HepG2 (cell line): ENCODE results near the gene FIBP. TPM values are rescaled to one million over a fixed set of nuclear protein-coding genes. Genes with fewer than 3 reads are reported as not detected.

Source experiments
- ATAC-seq: fragments of 200-7000 bp; cut with Tn5 transposase; 3 replicates; pipeline ENCODE4 v1.9.1; 2020; ENCODE audit warnings: mild to moderate bottlenecking, moderate library complexity
- BruUV-seq: library from RNA; stranded (reverse); fragments of 400-500 nt; replicated peaks from 2 replicates; lab custom pipeline; 2021; lab: Mats Ljungman, UMichigan
- CTCF ChIA-PET: fragments of 300-600 bp; formaldehyde crosslinking; extraction: SDS; loops from one replicate; lab custom pipeline; 2021; ENCODE audit warnings: low total read pairs, inconsistent platforms, low intra/inter-chr PET ratio; lab: Yijun Ruan, JAX
- POLR2A ChIA-PET: fragments of 350-600 bp; sonication (Branson Sonifier 250); formaldehyde crosslinking; loops from one replicate; lab custom pipeline; 2020; ENCODE audit warnings: antibody characterized with exemption, inconsistent platforms; lab: Yijun Ruan, JAX
- DNase-seq: peaks from one replicate; pipeline ENCODE4 v3.0.0-alpha.2; 2015; ENCODE audit warnings: low spot score
- FAIRE-seq: peaks from 3 replicates; lab custom pipeline; 2011; peaks lifted over from hg19 to GRCh38; lab: Jason Lieb, UNC
- H2AFZ ChIP-seq: one replicate; pipeline ENCODE4 v1.6.1; 2011; ENCODE audit warnings: low read length, inconsistent platforms
- H3K27ac ChIP-seq: fragments of 300-600 bp; 3 replicates; pipeline ENCODE4 v1.8.0; 2011; ENCODE audit warnings: mixed run types, mild to moderate bottlenecking, mixed read lengths, low read length, inconsistent platforms; ENCODE audit not compliant: insufficient read depth; ENCODE audit errors: extremely low read length
- H3K27me3 ChIP-seq, 2 experiments: fragments of 200-600 bp in 1 of 2; 2 replicates in 1 of 2; 3 replicates in 1 of 2; pipeline versions ENCODE4 v1.6.0 to v1.8.0; 2011; ENCODE audit warnings: low read length in 2 of 2, mild to moderate bottlenecking in 2 of 2, moderate library complexity in 2 of 2, inconsistent platforms in 1 of 2; ENCODE audit not compliant: insufficient read depth in 2 of 2, control insufficient read depth in 1 of 2
- H3K36me3 ChIP-seq, 2 experiments: fragments of 200-600 bp in 1 of 2; replicated peaks in 1 of 2; 2 replicates in 1 of 2; 3 replicates in 1 of 2; pipeline versions ENCODE4 v1.5.1 to v1.8.0; 2011; ENCODE audit warnings: low read length in 2 of 2, inconsistent platforms in 1 of 2; ENCODE audit not compliant: insufficient read depth in 2 of 2, control insufficient read depth in 1 of 2
- H3K4me1 ChIP-seq: 2 replicates; pipeline ENCODE4 v1.5.1; 2012; ENCODE audit warnings: low read length, inconsistent platforms; ENCODE audit not compliant: insufficient read depth
- H3K4me2 ChIP-seq: 2 replicates; pipeline ENCODE4 v1.6.0; 2011; ENCODE audit warnings: low read depth, low read length, inconsistent platforms
- H3K4me3 ChIP-seq, 3 experiments: fragments of 200-600 bp in 1 of 3; sonication (generic), shearing (Covaris generic) in 1 of 3; replicated peaks in 1 of 3; 2 replicates each; pipeline ENCODE4 v1.5.1; 2011 to 2016; ENCODE audit warnings: low read length in 3 of 3, inconsistent platforms in 2 of 3, low read depth in 2 of 3, mild to moderate bottlenecking in 2 of 3, control low read depth in 1 of 3, mixed read lengths in 1 of 3; ENCODE audit not compliant: insufficient read depth in 1 of 3
- H3K79me2 ChIP-seq: one replicate; pipeline ENCODE4 v1.6.1; 2011; ENCODE audit warnings: low read length, inconsistent platforms; ENCODE audit not compliant: insufficient read depth
- H3K9ac ChIP-seq: 2 replicates; pipeline ENCODE4 v1.6.0; 2011; ENCODE audit warnings: mild to moderate bottlenecking, low read depth, low read length, inconsistent platforms; ENCODE audit not compliant: insufficient read depth
- H3K9me3 ChIP-seq: 2 replicates; pipeline ENCODE4 v1.5.1; 2012; ENCODE audit warnings: mild to moderate bottlenecking, low read length
- H4K20me1 ChIP-seq: 2 replicates; pipeline ENCODE4 v1.6.0; 2011; ENCODE audit warnings: inconsistent platforms, mild to moderate bottlenecking, low read length, moderate library complexity; ENCODE audit not compliant: insufficient read depth
- AGO2 ChIP-seq: fragments of 200-400 bp; formaldehyde crosslinking; optimal IDR thresholded peaks from 2 replicates; pipeline ENCODE3; 2017; ENCODE audit warnings: mild to moderate bottlenecking, low read depth, low read length, moderate library complexity
- ARNT ChIP-seq: fragments of 450-650 bp; IDR thresholded peaks from 2 replicates; pipeline ENCODE4 v1.6.1; 2017
- CENPBD1 ChIP-seq: sonication (generic); formaldehyde crosslinking; IDR thresholded peaks from 2 replicates; pipeline ENCODE4 v1.8.0; 2022; ENCODE audit warnings: missing genetic modification reagents, low read depth, mild to moderate bottlenecking, borderline replicate concordance
- FOXK1 ChIP-seq: sonication (generic); formaldehyde crosslinking; IDR thresholded peaks from 2 replicates; pipeline ENCODE4 v1.4.0; 2020; ENCODE audit warnings: low read depth, missing genetic modification reagents, borderline replicate concordance
- MXD3 ChIP-seq: IDR thresholded peaks from 2 replicates; pipeline ENCODE4 v1.6.1; 2016; ENCODE audit warnings: mild to moderate bottlenecking, missing biosample characterization, missing genetic modification reagents
- RBM39 ChIP-seq: fragments of 200-400 bp; formaldehyde crosslinking; IDR thresholded peaks from one replicate; pipeline ENCODE4 v1.6.1; 2018; ENCODE audit warnings: antibody characterized with exemption, mild to moderate bottlenecking, low read depth, low read length; ENCODE audit not compliant: poor library complexity, severe bottlenecking
- SP140L ChIP-seq: sonication (generic); formaldehyde crosslinking; IDR thresholded peaks from 2 replicates; pipeline ENCODE4 v1.4.0; 2020; ENCODE audit warnings: missing genetic modification reagents, borderline replicate concordance
- ZFP1 ChIP-seq: IDR thresholded peaks from 2 replicates; pipeline ENCODE4 v1.6.1; 2016
- ZNF136 ChIP-seq: sonication (generic); formaldehyde crosslinking; IDR thresholded peaks from 2 replicates; pipeline ENCODE4 v1.8.1; 2022; ENCODE audit warnings: low read depth, mild to moderate bottlenecking, moderate library complexity, missing genetic modification reagents
- WGBS: methylation state at CpG from one replicate; pipeline ENCODE4 v1.1.6; 2017; ENCODE audit warnings: low lambda C conversion rate; 5-methylcytosine and 5-hydroxymethylcytosine counted together
- in situ Hi-C: cut with HindIII; loops from 2 replicates; pipeline ENCODE4 v1.10.0; 2017; ENCODE audit warnings: low pct_unique_long_range_greater_than_20kb; ENCODE audit not compliant: extremely low pct_ligation_motif_present
- intact Hi-C: fragments of 100-400 bp; cut with micrococcal nuclease; formaldehyde crosslinking; loops from one replicate; pipeline ENCODE4 v1.10.0; 2022; ENCODE audit not compliant: unreplicated experiment
- polyA plus RNA-seq, 8 experiments: library from polyadenylated mRNA; depleted of rRNA in 3 of 8; stranded (reverse) in 7 of 8; unstranded in 1 of 8; fragments of >200 nt; fragmentation: Illumina TruSeq in 4 of 8; extraction: Trizol in 4 of 8; gene quantifications; 2 replicates each; pipeline versions ENCODE4 v1.2.1 to v1.2.3, GENCODE V29; 2011 to 2016; ENCODE audit warnings: low read depth in 4 of 8, missing spikeins in 1 of 8, mixed read lengths in 1 of 8; ENCODE audit not compliant: insufficient read depth in 1 of 8
- total RNA-seq, 5 experiments: library from RNA; depleted of rRNA; stranded (reverse); fragments of >200 nt; fragmentation: Illumina TruSeq; extraction: Trizol; gene quantifications; 2 replicates each; pipeline ENCODE4 v1.2.3, GENCODE V29; 2016; ENCODE audit warnings: low read depth in 1 of 5

Gene FIBP
- total and polyA plus RNA-seq, 2 of the 13 experiments (the other 11 are each of a cell fraction or from before 2014, with no cell fraction given) = 42.9 to 62.1 TPM

- Histone ChIP-seq H3K36me3 (peaks cover 4 to 13% of the 10 kb centered on the region in 2 experiments; a peak in 3 of 5 replicates), H3K9ac (no peak within 1 kb of the TSS), H3K4me1 (peaks cover 20% of the 10 kb centered on the region; the same call in 1 of the 2 replicates), H3K27me3 (no peaks in the 10 kb centered on the region), H4K20me1 (no peaks in the 10 kb centered on the region), H3K4me3 (no peak within 1 kb of the TSS), H3K79me2 (no peaks in the 10 kb centered on the region), H3K4me2 (no peak within 1 kb of the TSS), H3K9me3 (no peaks in the 10 kb centered on the region), H2AFZ (no peak within 1 kb of the TSS), H3K27ac (no peak within 1 kb of the TSS)
- FAIRE-seq = no peak
- no peak for ATAC-seq
- CTCF ChIA-PET = no interaction called here
- TF ChIP-seq ZNF136 (CRISPR knock-in tag) = no peak
- no peak for TF ChIP-seq ARNT
- TF ChIP-seq SP140L (CRISPR knock-in tag) = no peak
- TF ChIP-seq CENPBD1 (CRISPR knock-in tag) = no peak
- no peak for TF ChIP-seq FOXK1 (CRISPR knock-in tag)
- TF ChIP-seq MXD3 = no peak
- peak; percentile 37 for TF ChIP-seq AGO2
- no peak for TF ChIP-seq ZFP1
- TF ChIP-seq RBM39 = no peak
- BruUV-seq = no TSS peak
- in situ Hi-C loops = loop anchor here (5.0 kb wide), 1 partner anchor 108 kb away; no protein-coding TSS in a partner anchor
- DNase-seq = no peak
- POLR2A ChIA-PET = interaction anchor here (1.1 kb wide), 1 partner anchor 21 kb away, joined by 4 read pairs; no protein-coding TSS in a partner anchor
- 80% methylated on average over 6 of the region's 7 CpGs for WGBS
- intact Hi-C loops = no loop called here
Measured at GRCh38 chr11:65879617-65880016, 8.7 kb downstream of the FIBP start, which contains the start of gene CTSW. Gene CTSW (plus strand): TSS chr11:65879837. CDS start chr11:65879855, 18 bp downstream.
